Tibial nerve (tissue), 4 donors: ENCODE results near the gene TTC7B. TPM values are rescaled to one million over a fixed set of nuclear protein-coding genes. Genes with fewer than 3 reads are reported as not detected.

Experiments used
- DNase-seq, 2 donors: peaks; one replicate each; pipeline ENCODE4 v3.0.0-alpha.2; 2019; ENCODE audit warnings: low spot score in 2 of 2
- H3K27ac ChIP-seq, 4 donors: fragments of 200-600 bp; sonication (generic) in 3 of 4; one replicate each; pipeline ENCODE4 v1.5.1; 2017 to 2019; ENCODE audit warnings: mild to moderate bottlenecking in 1 of 4
- H3K27me3 ChIP-seq, 2 donors: fragments of 200-600 bp; sonication (generic) in 1 of 2; one replicate each; pipeline versions ENCODE4 v1.5.1 to v1.6.0; 2017 to 2019
- H3K36me3 ChIP-seq, 3 donors: fragments of 200-600 bp; sonication (generic); one replicate each; pipeline ENCODE4 v1.5.1; 2018 to 2019
- H3K4me1 ChIP-seq, 4 donors: fragments of 200-600 bp; sonication (generic) in 3 of 4; one replicate each; pipeline ENCODE4 v1.5.1; 2017 to 2019
- H3K4me3 ChIP-seq, 4 donors: fragments of 200-600 bp; sonication (generic) in 3 of 4; one replicate each; pipeline ENCODE4 v1.5.1; 2017 to 2019; ENCODE audit warnings: mild to moderate bottlenecking in 1 of 4, moderate library complexity in 1 of 4
- H3K9me3 ChIP-seq, 4 donors: fragments of 200-600 bp; sonication (generic) in 3 of 4; one replicate each; pipeline ENCODE4 v1.5.1; 2017 to 2019
- CTCF ChIP-seq, 5 experiments: fragments of 200-600 bp in 3 of 5; fragments of 450-650 bp in 2 of 5; sonication (generic) in 3 of 5; IDR thresholded peaks; one replicate each; pipeline ENCODE4 v1.5.1; 2016 to 2019; ENCODE audit warnings: antibody characterized with exemption in 5 of 5, mild to moderate bottlenecking in 3 of 5, moderate library complexity in 2 of 5
- EP300 ChIP-seq, 2 donors: sonication (generic); formaldehyde crosslinking; IDR thresholded peaks; one replicate each; pipeline ENCODE4 v1.6.1; 2017; ENCODE audit warnings: antibody characterized with exemption in 2 of 2, mild to moderate bottlenecking in 1 of 2
- POLR2A ChIP-seq, 2 donors: fragments of 450-650 bp; IDR thresholded peaks; one replicate each; pipeline ENCODE4 v1.6.1; 2017; ENCODE audit warnings: antibody characterized with exemption in 2 of 2, mild to moderate bottlenecking in 2 of 2, moderate library complexity in 2 of 2
- WGBS, 2 donors: methylation state at CpG; one replicate each; pipeline ENCODE4 v1.1.5; 2018; 5-methylcytosine and 5-hydroxymethylcytosine counted together
- total RNA-seq, 4 donors: library from RNA; depleted of rRNA; stranded (reverse); fragments of >200 nt; gene quantifications; one replicate each; pipeline ENCODE4 v1.1.0, GENCODE V29; 2016

TTC7B gene
- total RNA-seq, 4 donors from 2014 or later: 25.9 to 44.1 (median 34.4) TPM

GRCh38 chr14:90663680-90664079 is 152.6 kb downstream of the TTC7B start:
- Histone ChIP-seq H3K4me3 (no peak overlapping the region), H3K36me3 (peaks cover 0 to 23% (median 0%) of the 10 kb centered on the region in 3 donors), H3K4me1 (peaks cover 0 to 3% (median 0%) of the 10 kb centered on the region in 4 donors), H3K27me3 (no peaks in the 10 kb centered on the region), H3K9me3 (no peaks in the 10 kb centered on the region), H3K27ac (no peak overlapping the region)
- TF ChIP-seq EP300 (IDR thresholded peaks at IDR 0.05) (no peak), POLR2A (IDR thresholded peaks at IDR 0.05) (no peak), CTCF (IDR thresholded peaks at IDR 0.05) (no peak)
- DNase-seq: no peak
- 97 to 100% methylated on average over 5 of the region's 5 CpGs for WGBS, 2 donors

DNA sequence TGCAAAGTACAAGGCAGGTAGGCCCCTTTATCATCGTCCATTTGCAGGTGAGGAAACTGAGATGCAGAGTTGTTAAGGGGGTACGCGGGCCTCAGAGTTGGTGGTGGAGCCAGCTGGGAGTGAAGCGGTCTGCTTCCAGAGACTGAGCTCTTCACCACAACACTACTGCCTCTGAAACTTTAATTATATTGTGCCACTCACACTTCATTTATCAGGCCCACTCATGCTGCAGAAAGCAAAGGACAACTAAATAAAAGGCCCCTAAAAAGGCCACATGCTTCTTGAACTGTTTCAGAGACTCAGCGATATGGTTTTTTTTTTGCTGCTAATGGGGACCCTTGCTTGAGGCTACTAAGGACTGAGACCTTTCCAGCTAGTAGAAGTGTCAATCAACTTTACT is 153.1 kb downstream of the TTC7B start:
- Histone ChIP-seq H3K36me3 (peaks cover 0 to 28% (median 0%) of the 10 kb centered on the region in 3 donors), H3K9me3 (no peaks in the 10 kb centered on the region), H3K27ac (no peak overlapping the region), H3K4me1 (peaks cover 0 to 3% (median 0%) of the 10 kb centered on the region in 4 donors), H3K27me3 (no peaks in the 10 kb centered on the region), H3K4me3 (no peak overlapping the region)
- no peak for DNase-seq
- TF ChIP-seq CTCF (IDR thresholded peaks at IDR 0.05): no peak
- TF ChIP-seq POLR2A (IDR thresholded peaks at IDR 0.05): no peak
- no peak for TF ChIP-seq EP300 (IDR thresholded peaks at IDR 0.05)
- 81 to 88% methylated on average over 5 of the region's 5 CpGs for WGBS, 2 donors

- Histone ChIP-seq H3K4me1 (peaks cover 0 to 3% (median 0%) of the 10 kb centered on the region in 4 donors), H3K36me3 (peaks cover 0 to 24% (median 0%) of the 10 kb centered on the region in 3 donors)
- WGBS, 2 donors: 81 to 83% methylated on average over 7 of the region's 7 CpGs
Measured at GRCh38 chr14:90661866-90662265, 154.4 kb downstream of the TTC7B start.

DNA sequence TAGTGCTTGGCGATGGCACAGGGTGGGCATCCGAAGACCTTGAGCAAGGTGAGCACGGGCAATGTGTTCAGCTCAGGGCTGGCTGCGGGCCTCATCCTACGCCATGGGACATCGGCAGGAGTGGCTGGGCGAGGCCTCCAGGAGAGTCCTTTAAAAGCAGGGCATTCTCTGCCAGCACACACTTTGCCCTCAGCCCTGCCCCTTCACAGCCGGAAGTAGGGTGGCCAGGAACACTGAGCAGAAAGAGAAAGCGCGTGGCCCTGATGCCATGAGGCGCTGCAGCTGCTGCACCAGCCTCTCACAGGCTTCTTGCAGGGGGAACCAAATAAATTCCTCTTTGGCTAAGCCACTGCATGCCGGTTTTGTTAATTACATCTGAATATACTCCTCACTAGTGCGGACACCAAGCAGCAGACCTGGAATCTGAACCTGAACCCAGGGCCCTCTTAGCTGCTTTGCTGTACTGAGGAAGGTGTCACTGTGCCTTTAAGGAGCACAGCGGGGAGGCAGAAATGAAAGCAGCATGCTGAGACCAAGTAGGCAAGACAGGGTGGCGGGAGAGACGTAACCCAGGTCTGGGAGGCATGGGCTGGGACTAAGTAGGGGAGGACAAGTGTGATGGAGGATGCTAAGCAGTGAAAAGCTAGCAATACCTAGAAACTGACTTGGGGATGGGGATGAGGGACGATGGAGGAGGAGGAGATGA is 155.2 kb downstream of the TTC7B start:
- H3K9me3 ChIP-seq: no peaks in the 10 kb centered on the region
- H3K4me3 ChIP-seq: no peak overlapping the region
- TF ChIP-seq CTCF (IDR thresholded peaks at IDR 0.05) (no peak), POLR2A (IDR thresholded peaks at IDR 0.05) (no peak), EP300 (IDR thresholded peaks at IDR 0.05) (no peak)
- no peaks in the 10 kb centered on the region for H3K27me3 ChIP-seq
- H3K27ac ChIP-seq: no peak overlapping the region
- peaks cover 0 to 30% (median 0%) of the 10 kb centered on the region in 3 donors for H3K36me3 ChIP-seq
- H3K4me1 ChIP-seq: peaks cover 0 to 3% (median 0%) of the 10 kb centered on the region in 4 donors
- 78 to 88% methylated on average over 17 of the region's 17 CpGs for WGBS, 2 donors
- DNase-seq: no peak

More at GRCh38 chr14:90661866-90662265, 154.4 kb downstream of the TTC7B start:
- Histone ChIP-seq H3K9me3 (no peaks in the 10 kb centered on the region), H3K27me3 (no peaks in the 10 kb centered on the region), H3K27ac (no peak overlapping the region), H3K4me3 (no peak overlapping the region)
- TF ChIP-seq CTCF (IDR thresholded peaks at IDR 0.05) (no peak), EP300 (IDR thresholded peaks at IDR 0.05) (no peak), POLR2A (IDR thresholded peaks at IDR 0.05) (no peak)
- no peak for DNase-seq

DNA sequence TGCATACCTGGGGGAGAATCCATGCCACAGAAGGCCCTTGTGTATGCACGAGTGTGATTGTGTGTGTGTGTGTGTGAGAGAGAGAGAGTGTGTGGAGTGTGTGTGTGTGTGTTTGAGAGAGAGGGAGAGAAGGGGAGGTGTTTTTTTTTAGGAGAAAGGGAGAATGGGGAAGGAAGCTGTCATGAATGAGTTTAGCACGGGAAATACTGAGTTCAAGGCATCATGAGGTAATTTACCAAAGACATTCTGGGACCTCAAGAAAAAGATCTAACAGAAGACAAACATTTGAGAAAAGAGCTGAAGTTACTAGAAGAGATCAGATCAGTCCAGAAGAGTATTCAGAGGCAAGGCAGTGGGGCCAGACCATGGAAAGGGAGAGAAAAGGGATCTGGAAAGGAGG is 157.1 kb downstream of the TTC7B start:
- WGBS, 2 donors: 59 to 72% methylated on average over 2 of the region's 2 CpGs
- no peaks in the 10 kb centered on the region for H3K27me3 ChIP-seq
- H3K36me3 ChIP-seq: peaks cover 0 to 37% (median 0%) of the 10 kb centered on the region in 3 donors
- H3K27ac ChIP-seq: no peak overlapping the region
- H3K9me3 ChIP-seq: no peaks in the 10 kb centered on the region
- no peak for DNase-seq
- H3K4me1 ChIP-seq: peaks cover 0 to 15% (median 2%) of the 10 kb centered on the region in 4 donors
- H3K4me3 ChIP-seq: no peak overlapping the region
- TF ChIP-seq POLR2A (IDR thresholded peaks at IDR 0.05) (no peak), CTCF (IDR thresholded peaks at IDR 0.05) (no peak), EP300 (IDR thresholded peaks at IDR 0.05) (no peak)
